GM12872 (cell line): ENCODE data around the gene EPHA10.

ENCODE experiments used
- CTCF ChIP-seq: IDR thresholded peaks from 3 replicates; pipeline ENCODE4 v1.5.1; 2011; ENCODE audit warnings: low read depth, mild to moderate bottlenecking, low read length, moderate library complexity; ENCODE audit not compliant: insufficient read depth

Gene EPHA10

GRCh38 chr1:37708471-37708870 is 56.4 kb downstream of the EPHA10 start:
- TF ChIP-seq CTCF: no peak

- TF ChIP-seq CTCF: no peak
These were observed 59.5 kb downstream of the EPHA10 start for GRCh38 chr1:37705399-37705798.

- no peak for TF ChIP-seq CTCF
These were observed 60.0 kb downstream of the EPHA10 start for GRCh38 chr1:37704966-37705365.

GRCh38 chr1:37703061-37703460 is 61.9 kb downstream of the EPHA10 start:
- no peak for TF ChIP-seq CTCF

GRCh38 chr1:37701051-37701450 is 63.9 kb downstream of the EPHA10 start:
- no peak for TF ChIP-seq CTCF

GRCh38 chr1:37699147-37699546 is 65.8 kb downstream of the EPHA10 start:
- TF ChIP-seq CTCF: no peak

- no peak for TF ChIP-seq CTCF
These were observed 67.2 kb downstream of the EPHA10 start for GRCh38 chr1:37697737-37698136.

- no peak for TF ChIP-seq CTCF
These were observed 67.8 kb downstream of the EPHA10 start for GRCh38 chr1:37697090-37697489.
